PC-9 (cell line): ENCODE results near the gene KLHL25. TPM values are rescaled to one million over a fixed set of nuclear protein-coding genes. Genes with fewer than 3 reads are reported as not detected.

ENCODE experiments used
- BruUV-seq: library from RNA; stranded (reverse); fragments of 400-500 nt; replicated peaks from 2 replicates; lab custom pipeline; 2021; lab: Mats Ljungman, UMichigan
- CTCF ChIA-PET: fragments of 300-600 bp; sonication (Branson Sonifier 250); formaldehyde crosslinking; loops from one replicate; lab custom pipeline; 2022; ENCODE audit warnings: antibody characterized with exemption; lab: Charles Lee
- POLR2A ChIA-PET: fragments of 300-600 bp; sonication (Branson Sonifier 250); formaldehyde crosslinking; loops from one replicate; lab custom pipeline; 2022; ENCODE audit warnings: antibody characterized with exemption; ENCODE audit not compliant: unreplicated experiment; lab: Charles Lee
- DNase-seq, 2 experiments: peaks; one replicate each; pipeline versions ENCODE4 v3.0.0 to v3.0.0-alpha.2; 2015 to 2022; ENCODE audit warnings: mixed read lengths in 1 of 2
- H2AFZ ChIP-seq: fragments of 200-600 bp; sonication (generic); 2 replicates; pipeline ENCODE4 v1.8.1; 2017; ENCODE audit warnings: antibody characterized with exemption
- H3F3A ChIP-seq: fragments of 200-600 bp; sonication (generic); 2 replicates; pipeline ENCODE4 v1.8.1; 2017; ENCODE audit warnings: antibody characterized with exemption, mild to moderate bottlenecking, low read depth; ENCODE audit not compliant: insufficient read depth
- H3K27ac ChIP-seq: fragments of 200-600 bp; sonication (generic); 2 replicates; pipeline ENCODE4 v1.6.1; 2016; ENCODE audit warnings: mixed run types
- H3K27me3 ChIP-seq: fragments of 200-600 bp; sonication (generic); 2 replicates; pipeline ENCODE4 v1.6.1; 2016; ENCODE audit warnings: low read depth, mixed run types; ENCODE audit not compliant: insufficient read depth
- H3K36me3 ChIP-seq: fragments of 200-600 bp; sonication (generic); 2 replicates; pipeline ENCODE4 v1.6.1; 2016; ENCODE audit warnings: low read depth, mixed run types
- H3K4me1 ChIP-seq: fragments of 200-600 bp; sonication (generic); replicated peaks from 2 replicates; pipeline ENCODE4 v1.6.1; 2016; ENCODE audit warnings: mixed run types; ENCODE audit not compliant: insufficient read depth
- H3K4me2 ChIP-seq: fragments of 200-600 bp; sonication (generic); 2 replicates; pipeline ENCODE4 v1.6.1; 2017; ENCODE audit warnings: mixed run types
- H3K4me3 ChIP-seq: fragments of 200-600 bp; sonication (generic); 2 replicates; pipeline ENCODE4 v1.6.1; 2016; ENCODE audit warnings: mixed run types
- H3K79me2 ChIP-seq: fragments of 200-600 bp; sonication (generic); 2 replicates; pipeline ENCODE4 v1.6.1; 2017; ENCODE audit warnings: low read depth, mixed run types
- H3K9me2 ChIP-seq: fragments of 200-600 bp; sonication (generic); 2 replicates; pipeline ENCODE4 v1.8.1; 2017; ENCODE audit warnings: mild to moderate bottlenecking; ENCODE audit not compliant: insufficient read depth
- H3K9me3 ChIP-seq: fragments of 200-600 bp; sonication (generic); 2 replicates; pipeline ENCODE4 v1.8.1; 2016; ENCODE audit warnings: low read depth; ENCODE audit not compliant: insufficient read depth
- H4K20me1 ChIP-seq: fragments of 200-600 bp; sonication (generic); 2 replicates; pipeline ENCODE4 v1.8.1; 2017; ENCODE audit not compliant: insufficient read depth
- CTCF ChIP-seq: fragments of 200-600 bp; sonication (generic); conservative IDR thresholded peaks from 2 replicates; pipeline ENCODE4 v1.6.1; 2017; ENCODE audit warnings: mixed run types, antibody characterized with exemption, mild to moderate bottlenecking, moderate library complexity
- EZH2 ChIP-seq: fragments of 200-600 bp; sonication (generic); IDR thresholded peaks from 2 replicates; pipeline ENCODE4 v1.8.0; 2017; ENCODE audit warnings: antibody characterized with exemption, low read depth
- intact Hi-C: fragments of 100-400 bp; cut with micrococcal nuclease; formaldehyde crosslinking; loops from one replicate; pipeline ENCODE4 v1.10.0; 2022; ENCODE audit not compliant: unreplicated experiment
- total RNA-seq: library from RNA; stranded (reverse); gene quantifications from 2 replicates; pipeline ENCODE4 v1.2.3, GENCODE V29; 2021

The KLHL25 gene
- total RNA-seq, 1 experiment from 2014 or later, result 5.3 TPM

GRCh38 chr15:85762039-85762755 is 32.5 kb downstream of the KLHL25 start:
- no peak for DNase-seq
- Histone ChIP-seq H3K4me3 (no peak overlapping the region), H3K36me3 (no peaks in the 10 kb centered on the region), H3K27ac (no peak overlapping the region), H3K27me3 (no peaks in the 10 kb centered on the region), H3K79me2 (no peaks in the 10 kb centered on the region), H3K9me2 (no peaks in the 10 kb centered on the region), H4K20me1 (no peaks in the 10 kb centered on the region), H3K4me2 (no peak overlapping the region), H3K4me1 (no peaks in the 10 kb centered on the region), H3F3A (no peaks in the 10 kb centered on the region), H2AFZ (no peak overlapping the region), H3K9me3 (no peaks in the 10 kb centered on the region)
- no TSS peak for BruUV-seq
- ChIA-PET POLR2A (no interaction called here), CTCF (no interaction called here)
- TF ChIP-seq CTCF, result no peak
- TF ChIP-seq EZH2, result no peak
- intact Hi-C loops, result no loop called here

- Histone ChIP-seq H4K20me1 (no peaks in the 10 kb centered on the region), H3K9me3 (no peaks in the 10 kb centered on the region), H3K9me2 (no peaks in the 10 kb centered on the region), H3K4me2 (no peak overlapping the region), H3K79me2 (no peaks in the 10 kb centered on the region), H2AFZ (no peak overlapping the region), H3K4me3 (no peak overlapping the region), H3K27ac (no peak overlapping the region), H3K36me3 (no peaks in the 10 kb centered on the region), H3K4me1 (no peaks in the 10 kb centered on the region), H3K27me3 (no peaks in the 10 kb centered on the region), H3F3A (no peaks in the 10 kb centered on the region)
- CTCF ChIA-PET, result no interaction called here
- intact Hi-C loops, result loop anchor here (2.0 kb wide), 1 partner anchor 69 kb away; no protein-coding TSS in a partner anchor
- no peak for DNase-seq
- POLR2A ChIA-PET, result no interaction called here
- TF ChIP-seq EZH2, result no peak
- TF ChIP-seq CTCF, result no peak
- no TSS peak for BruUV-seq
Measured at GRCh38 chr15:85761635-85762034, 33.1 kb downstream of the KLHL25 start.

GRCh38 chr15:85760531-85761371 is 34.0 kb downstream of the KLHL25 start:
- no peak overlapping the region for H3K4me3 ChIP-seq
- intact Hi-C loops, result loop anchor here (2.0 kb wide), 1 partner anchor 70 kb away; no protein-coding TSS in a partner anchor
- CTCF ChIA-PET, result no interaction called here
- H3K36me3 ChIP-seq, result no peaks in the 10 kb centered on the region
- no peak overlapping the region for H3K27ac ChIP-seq
- H2AFZ ChIP-seq, result no peak overlapping the region
- no peaks in the 10 kb centered on the region for H3K27me3 ChIP-seq
- TF ChIP-seq EZH2 (no peak), CTCF (peak; percentile 29; the same call in 1 of the 2 replicates)
- no peak for DNase-seq
- no TSS peak for BruUV-seq
- H3F3A ChIP-seq, result no peaks in the 10 kb centered on the region
- H3K4me2 ChIP-seq, result no peak overlapping the region
- no peaks in the 10 kb centered on the region for H3K9me2 ChIP-seq
- no peaks in the 10 kb centered on the region for H3K79me2 ChIP-seq
- POLR2A ChIA-PET, result interaction anchor here (0.6 kb wide), 1 partner anchor 17 kb away, joined by 3 read pairs; no protein-coding TSS in a partner anchor
- no peaks in the 10 kb centered on the region for H3K4me1 ChIP-seq
- no peaks in the 10 kb centered on the region for H3K9me3 ChIP-seq
- no peaks in the 10 kb centered on the region for H4K20me1 ChIP-seq
